HG03103 (cell line): ENCODE measurements around the gene TRIP11.

Experiments used
- ATAC-seq: cut with Tn5 transposase; IDR thresholded peaks from one replicate; pipeline ENCODE4 v1.9.1; 2021; ENCODE audit warnings: low read depth; ENCODE audit not compliant: unreplicated experiment

The TRIP11 gene

GRCh38 chr14:92012121-92012748, 27.6 kb downstream of the TRIP11 start:
- no peak for ATAC-seq

- no peak for ATAC-seq
These were observed 29.2 kb downstream of the TRIP11 start for GRCh38 chr14:92010644-92011043.

- no peak for ATAC-seq
These were observed 30.3 kb downstream of the TRIP11 start for GRCh38 chr14:92009604-92010003.

- ATAC-seq: no peak
These were observed 34.8 kb downstream of the TRIP11 start for GRCh38 chr14:92005019-92005418.

GRCh38 chr14:92004062-92004461, 35.8 kb downstream of the TRIP11 start:
- no peak for ATAC-seq

GRCh38 chr14:91998667-91999570, 40.9 kb downstream of the TRIP11 start:
- no peak for ATAC-seq

- ATAC-seq: no peak
These were observed 42.4 kb downstream of the TRIP11 start for GRCh38 chr14:91997492-91997891.

- ATAC-seq: no peak
These were observed 42.9 kb downstream of the TRIP11 start for GRCh38 chr14:91996948-91997371.

GRCh38 chr14:91987192-91987591, 52.7 kb downstream of the TRIP11 start:
- ATAC-seq: no peak

- ATAC-seq: no peak
These were observed 54.2 kb downstream of the TRIP11 start for GRCh38 chr14:91985521-91986255.

- no peak for ATAC-seq
These were observed 54.9 kb downstream of the TRIP11 start for GRCh38 chr14:91985008-91985407.

GRCh38 chr14:91983588-91983987, 56.3 kb downstream of the TRIP11 start:
- ATAC-seq: no peak

- ATAC-seq: peak; percentile 68
These were observed 59.7 kb downstream of the TRIP11 start for GRCh38 chr14:91980157-91980556.

GRCh38 chr14:91977884-91978283, 62.0 kb downstream of the TRIP11 start:
- ATAC-seq: no peak

- no peak for ATAC-seq
These were observed 64.1 kb downstream of the TRIP11 start for GRCh38 chr14:91975763-91976162.

- ATAC-seq: no peak
These were observed 68.6 kb downstream of the TRIP11 start for GRCh38 chr14:91971188-91971778.

GRCh38 chr14:91968280-91968679, 71.6 kb downstream of the TRIP11 start:
- ATAC-seq: no peak

- ATAC-seq: no peak
These were observed 75.1 kb downstream of the TRIP11 start for GRCh38 chr14:91964724-91965123.

GRCh38 chr14:91964011-91964410, 75.8 kb downstream of the TRIP11 start:
- no peak for ATAC-seq

GRCh38 chr14:91963465-91963864, 76.4 kb downstream of the TRIP11 start:
- no peak for ATAC-seq
